Nephron (organoid): ENCODE measurements around the gene ARID5B.

ENCODE experiments used
- H3K27ac Mint-ChIP-seq, 3 experiments: 2 replicates each; pipeline ENCODE4 v1.8.0; 2020; ENCODE audit warnings: mixed read lengths in 3 of 3, mild to moderate bottlenecking in 2 of 3, moderate library complexity in 1 of 3
- H3K27me3 Mint-ChIP-seq: 2 replicates; pipeline ENCODE4 v1.8.0; 2021; ENCODE audit warnings: low read depth, mild to moderate bottlenecking, moderate library complexity, mixed read lengths
- H3K36me3 Mint-ChIP-seq: 2 replicates; pipeline ENCODE4 v1.8.0; 2020; ENCODE audit warnings: low read depth, mixed read lengths
- H3K4me1 Mint-ChIP-seq: 2 replicates; pipeline ENCODE4 v1.8.0; 2020; ENCODE audit warnings: mixed read lengths
- H3K4me3 Mint-ChIP-seq, 3 experiments: 2 replicates each; pipeline ENCODE4 v1.8.0; 2020; ENCODE audit warnings: mild to moderate bottlenecking in 3 of 3, mixed read lengths in 3 of 3, moderate library complexity in 2 of 3
- H3K9me3 Mint-ChIP-seq: 2 replicates; pipeline ENCODE4 v1.8.0; 2020; ENCODE audit warnings: mixed read lengths
- CTCF ChIP-seq, 3 experiments: fragments of 200-600 bp; sonication (generic); IDR thresholded peaks; one replicate each; pipeline ENCODE4 v1.5.0; 2021; ENCODE audit warnings: antibody characterized with exemption in 3 of 3; ENCODE audit not compliant: unreplicated experiment in 3 of 3

ARID5B gene

GRCh38 chr10:62007145-62007544 lies 105.6 kb downstream of the ARID5B start:
- peaks cover 64% of the 10 kb centered on the region for H3K4me1 Mint-ChIP-seq
- peak overlapping the region; percentile 30 to 70 (median 32) for H3K27ac Mint-ChIP-seq
- H3K9me3 Mint-ChIP-seq = no peaks in the 10 kb centered on the region
- no peak for TF ChIP-seq CTCF (IDR thresholded peaks at IDR 0.05; ENCODE audit: unreplicated experiment in 3 of 3)
- peaks cover 50% of the 10 kb centered on the region for H3K36me3 Mint-ChIP-seq
- H3K4me3 Mint-ChIP-seq = no peak overlapping the region
- no peaks in the 10 kb centered on the region for H3K27me3 Mint-ChIP-seq

GRCh38 chr10:62008196-62008595 lies 106.7 kb downstream of the ARID5B start:
- Mint-ChIP-seq H3K4me3 (no peak overlapping the region), H3K9me3 (no peaks in the 10 kb centered on the region), H3K4me1 (peaks cover 56% of the 10 kb centered on the region), H3K27me3 (no peaks in the 10 kb centered on the region), H3K36me3 (peaks cover 56% of the 10 kb centered on the region), H3K27ac (peak overlapping the region; percentile 16 to 41 (median 23))
- TF ChIP-seq CTCF (IDR thresholded peaks at IDR 0.05; ENCODE audit: unreplicated experiment in 3 of 3) = no peak

- Mint-ChIP-seq H3K36me3 (peaks cover 61% of the 10 kb centered on the region), H3K9me3 (no peaks in the 10 kb centered on the region), H3K4me1 (peaks cover 50% of the 10 kb centered on the region), H3K27me3 (no peaks in the 10 kb centered on the region), H3K27ac (peak overlapping the region in 2 of 3 experiments; percentile 23 to 81), H3K4me3 (no peak overlapping the region)
- TF ChIP-seq CTCF (IDR thresholded peaks at IDR 0.05; ENCODE audit: unreplicated experiment in 3 of 3) = no peak
Observed at GRCh38 chr10:62008946-62009345, 107.4 kb downstream of the ARID5B start.

- peak overlapping the region in 1 of 3 experiments; percentile 52 for H3K27ac Mint-ChIP-seq
- H3K9me3 Mint-ChIP-seq = no peaks in the 10 kb centered on the region
- H3K4me1 Mint-ChIP-seq = peaks cover 36% of the 10 kb centered on the region
- peaks cover 64% of the 10 kb centered on the region for H3K36me3 Mint-ChIP-seq
- no peak for TF ChIP-seq CTCF (IDR thresholded peaks at IDR 0.05; ENCODE audit: unreplicated experiment in 3 of 3)
- H3K4me3 Mint-ChIP-seq = no peak overlapping the region
- H3K27me3 Mint-ChIP-seq = no peaks in the 10 kb centered on the region
Observed at GRCh38 chr10:62010366-62010765, 108.9 kb downstream of the ARID5B start.

- peaks cover 33% of the 10 kb centered on the region for H3K4me1 Mint-ChIP-seq
- no peak overlapping the region for H3K4me3 Mint-ChIP-seq
- TF ChIP-seq CTCF (IDR thresholded peaks at IDR 0.05; ENCODE audit: unreplicated experiment in 3 of 3) = no peak
- H3K27ac Mint-ChIP-seq = peak overlapping the region in 1 of 3 experiments; percentile 25
- no peaks in the 10 kb centered on the region for H3K27me3 Mint-ChIP-seq
- no peaks in the 10 kb centered on the region for H3K9me3 Mint-ChIP-seq
- H3K36me3 Mint-ChIP-seq = peaks cover 58% of the 10 kb centered on the region
Observed at GRCh38 chr10:62011558-62011957, 110.1 kb downstream of the ARID5B start.

GRCh38 chr10:62012318-62012717 lies 110.8 kb downstream of the ARID5B start:
- no peaks in the 10 kb centered on the region for H3K9me3 Mint-ChIP-seq
- no peak for TF ChIP-seq CTCF (IDR thresholded peaks at IDR 0.05; ENCODE audit: unreplicated experiment in 3 of 3)
- H3K27me3 Mint-ChIP-seq = no peaks in the 10 kb centered on the region
- H3K4me3 Mint-ChIP-seq = no peak overlapping the region
- no peak overlapping the region for H3K27ac Mint-ChIP-seq
- peaks cover 33% of the 10 kb centered on the region for H3K4me1 Mint-ChIP-seq
- peaks cover 55% of the 10 kb centered on the region for H3K36me3 Mint-ChIP-seq
